ENCODE measurements around the gene DEPP1.

DNA sequence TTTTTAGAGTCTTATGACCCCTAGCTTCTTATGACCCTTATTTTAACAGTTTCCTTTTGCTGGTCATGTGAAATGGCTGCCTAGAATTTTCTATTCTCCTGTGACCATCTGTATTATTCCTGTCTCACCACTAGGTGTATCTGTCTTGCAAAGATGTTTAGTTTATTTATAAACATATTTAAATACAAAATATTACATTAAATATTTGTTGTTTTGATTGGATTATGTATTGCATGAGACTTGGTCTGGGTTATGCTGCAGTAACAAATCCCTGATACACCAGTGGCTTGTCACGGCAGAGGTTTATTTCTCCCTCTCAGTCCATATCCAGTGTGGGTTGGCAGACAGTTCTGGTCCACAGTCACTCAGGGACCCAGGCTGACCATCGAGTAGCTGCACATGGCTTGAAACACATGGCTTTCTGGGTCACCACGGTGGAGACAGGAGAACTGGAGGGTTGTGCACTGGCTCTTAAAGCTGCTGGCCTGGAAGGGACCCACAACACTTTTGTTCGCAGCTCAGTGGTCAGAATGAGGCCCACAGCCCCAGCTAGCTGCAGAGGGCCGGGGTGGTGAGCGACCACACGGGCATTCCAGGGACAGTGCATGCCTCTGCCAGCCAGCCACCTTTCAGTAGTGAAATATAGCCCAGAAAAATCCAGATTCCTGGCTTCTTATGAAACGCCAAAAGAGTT, 11.6 kb downstream of the DEPP1 start:
- TF ChIP-seq, protein P1, sequence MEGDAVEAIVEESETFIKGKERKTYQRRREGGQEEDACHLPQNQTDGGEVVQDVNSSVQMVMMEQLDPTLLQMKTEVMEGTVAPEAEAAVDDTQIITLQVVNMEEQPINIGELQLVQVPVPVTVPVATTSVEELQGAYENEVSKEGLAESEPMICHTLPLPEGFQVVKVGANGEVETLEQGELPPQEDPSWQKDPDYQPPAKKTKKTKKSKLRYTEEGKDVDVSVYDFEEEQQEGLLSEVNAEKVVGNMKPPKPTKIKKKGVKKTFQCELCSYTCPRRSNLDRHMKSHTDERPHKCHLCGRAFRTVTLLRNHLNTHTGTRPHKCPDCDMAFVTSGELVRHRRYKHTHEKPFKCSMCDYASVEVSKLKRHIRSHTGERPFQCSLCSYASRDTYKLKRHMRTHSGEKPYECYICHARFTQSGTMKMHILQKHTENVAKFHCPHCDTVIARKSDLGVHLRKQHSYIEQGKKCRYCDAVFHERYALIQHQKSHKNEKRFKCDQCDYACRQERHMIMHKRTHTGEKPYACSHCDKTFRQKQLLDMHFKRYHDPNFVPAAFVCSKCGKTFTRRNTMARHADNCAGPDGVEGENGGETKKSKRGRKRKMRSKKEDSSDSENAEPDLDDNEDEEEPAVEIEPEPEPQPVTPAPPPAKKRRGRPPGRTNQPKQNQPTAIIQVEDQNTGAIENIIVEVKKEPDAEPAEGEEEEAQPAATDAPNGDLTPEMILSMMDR (IDR thresholded peaks at IDR 0.05; ENCODE audit: insufficient read depth, low read length, poor library complexity, severe bottlenecking): no peak
- TF ChIP-seq EZH2phosphoT487 (conservative IDR thresholded peaks at IDR 0.05; ENCODE audit: low read length): no peak

Data from SU-DHL-6 (cell line).